SW 1271 (cell line): Measurements from ENCODE around the gene GYS1.
A peak's percentile ranks its signal among the peaks of the same experiment; 100 is the strongest.
"Not testable (repeated sequence)": the region's sequence is repeated elsewhere in the genome, so short reads cannot be mapped to it uniquely, and the experiment has no call there.

Experiments
- DNase-seq, 2 experiments: peaks; one replicate each; lab custom pipeline; 2025; lab: John Stamatoyannopoulos, UW

Gene GYS1

GRCh38 chr19:48993175-48994034 lies at the start of gene GYS1, which contains the start of gene RUVBL2:
TSS of gene GYS1 (minus strand) at chr19:48993309. CDS start at chr19:48993112, 197 bp downstream.
TSS of gene RUVBL2 (plus strand) at chr19:48993887. CDS start at chr19:48993912, 25 bp downstream.
- DNase-seq = peak; percentile 94 to 98

DNA sequence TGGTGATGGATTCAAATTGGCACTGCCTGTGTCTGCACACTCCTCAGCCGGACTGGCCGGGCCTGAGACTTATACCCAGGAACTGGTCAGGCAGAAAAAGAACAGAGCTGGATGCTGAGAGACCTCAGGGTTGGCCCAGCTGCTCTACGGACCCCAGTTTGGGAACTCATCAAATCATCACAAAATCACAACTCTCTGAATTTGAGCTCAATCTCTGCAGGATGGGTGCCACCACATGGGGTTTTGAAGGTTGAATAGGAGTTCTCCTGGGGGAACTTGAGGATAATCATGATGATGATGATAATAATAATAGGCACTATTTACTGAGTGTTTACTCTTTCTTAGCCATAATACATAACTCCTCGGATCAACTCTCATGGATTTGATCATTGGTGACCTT lies 49.6 kb upstream of the GYS1 start:
- DNase-seq = not testable (repeated sequence)

DNA sequence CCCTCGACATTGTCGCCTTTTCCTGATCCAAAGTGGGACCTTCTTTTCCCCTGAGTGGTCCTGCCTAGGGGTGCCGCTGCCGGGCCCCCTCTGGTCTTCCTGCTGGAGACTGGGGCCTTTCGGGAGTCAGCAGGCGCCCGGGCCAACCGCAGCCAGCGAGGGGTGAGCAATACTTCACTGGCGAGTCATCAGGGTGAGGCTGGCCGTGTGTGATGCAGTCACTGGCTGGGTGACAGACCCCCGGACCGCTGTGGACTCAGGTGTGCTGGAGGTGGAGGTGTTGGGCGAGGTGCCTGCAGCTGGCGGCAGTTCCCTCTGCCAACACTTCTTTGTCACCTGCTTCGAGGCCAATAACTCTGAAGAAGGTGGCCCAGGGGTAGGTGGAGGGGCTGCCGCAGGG lies 49.1 kb upstream of the GYS1 start:
- no peak for DNase-seq

DNA sequence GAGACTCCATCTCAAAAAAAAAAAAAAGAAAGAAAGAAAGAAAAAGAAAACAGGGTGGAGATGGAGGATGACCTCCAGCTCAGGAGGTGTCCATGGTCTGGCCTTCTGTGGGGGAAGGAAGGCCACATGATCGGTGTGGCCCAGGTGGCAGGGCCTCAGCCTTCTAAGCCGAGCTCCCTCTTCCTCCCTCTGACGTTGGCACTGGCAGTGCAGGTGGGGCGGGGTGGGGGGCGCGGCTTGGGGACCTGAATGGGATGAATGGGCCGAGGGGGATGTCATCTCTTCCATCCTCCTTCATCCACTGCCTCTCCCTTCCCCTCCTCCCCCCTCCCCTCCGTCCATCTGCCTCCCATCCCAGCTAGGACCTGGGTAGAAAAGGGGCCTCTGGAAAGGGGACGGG lies 46.6 kb upstream of the GYS1 start:
- DNase-seq = not testable (repeated sequence)

DNA sequence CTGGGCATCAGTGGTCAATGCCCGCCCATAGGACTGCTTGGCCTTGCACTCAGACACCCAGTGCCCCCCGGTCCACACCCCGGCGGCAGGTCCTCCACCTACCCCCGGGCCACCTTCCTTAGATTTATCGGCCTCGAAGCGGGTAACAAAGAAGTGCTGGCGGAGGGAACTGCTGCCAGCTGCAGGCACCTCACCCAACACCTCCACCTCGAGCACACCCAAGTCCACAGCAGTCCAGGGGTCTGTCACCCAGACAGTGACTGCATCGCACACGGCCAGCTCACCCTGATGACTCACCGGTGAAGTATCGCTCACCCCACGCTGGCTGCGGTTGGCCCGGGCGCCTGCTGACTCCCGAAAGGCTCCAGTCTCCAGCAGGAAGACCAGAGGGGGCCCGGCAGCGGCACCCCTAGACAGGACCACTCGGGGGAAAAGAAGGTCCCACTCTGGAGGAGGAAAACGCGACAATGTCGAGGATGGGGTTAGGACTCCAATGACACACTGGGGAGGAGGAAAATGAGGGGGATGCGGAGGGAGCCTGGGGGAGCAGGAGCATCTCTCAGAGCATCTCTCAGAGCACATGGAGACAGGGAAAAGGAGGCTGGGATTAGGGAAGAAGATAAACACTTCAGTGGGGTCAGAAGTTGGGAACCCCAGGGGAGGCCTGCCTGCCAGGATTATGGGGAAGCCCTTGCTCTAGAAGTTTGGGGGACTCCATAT lies 45.6 kb upstream of the GYS1 start:
- peak in 1 of 2 experiments; percentile 64 for DNase-seq

DNA sequence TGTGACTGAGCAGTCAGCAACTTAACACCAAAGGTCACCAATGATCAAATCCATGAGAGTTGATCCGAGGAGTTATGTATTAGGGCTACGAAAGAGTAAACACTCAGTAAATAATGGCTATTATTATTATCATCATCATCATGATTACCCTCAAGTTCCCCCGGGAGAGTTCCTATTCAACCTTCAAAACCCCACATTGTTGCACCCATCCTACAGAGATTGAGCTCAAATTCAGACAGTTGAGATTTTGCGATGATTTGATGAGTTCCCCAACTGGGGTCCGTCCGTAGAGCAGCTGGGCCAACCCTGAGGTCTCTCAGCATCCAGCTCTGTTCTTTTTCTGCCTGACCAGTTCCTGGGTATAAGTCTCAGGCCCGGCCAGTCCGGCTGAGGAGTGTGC lies 45.0 kb upstream of the GYS1 start:
- not testable (repeated sequence) for DNase-seq

DNA sequence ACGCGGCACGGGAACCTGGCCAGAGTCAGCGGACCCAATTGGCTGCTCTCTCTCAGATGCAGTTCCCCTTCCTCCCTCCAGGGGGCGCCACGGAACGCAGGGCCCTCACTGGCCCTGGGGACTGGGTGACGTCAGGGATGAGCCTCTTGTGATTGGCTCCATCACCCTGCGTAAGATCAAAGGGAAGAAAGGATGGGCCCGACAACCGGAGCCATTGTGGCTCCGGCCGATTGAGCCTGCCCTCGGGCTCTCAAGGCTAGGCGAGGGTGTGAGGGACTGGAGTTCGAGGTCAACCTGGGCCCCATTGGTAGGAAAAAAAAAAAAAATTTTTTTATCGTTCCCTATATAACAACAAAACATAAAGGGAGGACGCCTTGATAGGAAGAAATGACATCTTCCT lies 43.7 kb upstream of the GYS1 start, which contains the start of gene CGB1:
TSS of gene CGB1 (minus strand) at position 81 of the 400 bp plus-strand sequence. CDS start 184 bp downstream, outside the sequence.
- not testable (repeated sequence) for DNase-seq

DNA sequence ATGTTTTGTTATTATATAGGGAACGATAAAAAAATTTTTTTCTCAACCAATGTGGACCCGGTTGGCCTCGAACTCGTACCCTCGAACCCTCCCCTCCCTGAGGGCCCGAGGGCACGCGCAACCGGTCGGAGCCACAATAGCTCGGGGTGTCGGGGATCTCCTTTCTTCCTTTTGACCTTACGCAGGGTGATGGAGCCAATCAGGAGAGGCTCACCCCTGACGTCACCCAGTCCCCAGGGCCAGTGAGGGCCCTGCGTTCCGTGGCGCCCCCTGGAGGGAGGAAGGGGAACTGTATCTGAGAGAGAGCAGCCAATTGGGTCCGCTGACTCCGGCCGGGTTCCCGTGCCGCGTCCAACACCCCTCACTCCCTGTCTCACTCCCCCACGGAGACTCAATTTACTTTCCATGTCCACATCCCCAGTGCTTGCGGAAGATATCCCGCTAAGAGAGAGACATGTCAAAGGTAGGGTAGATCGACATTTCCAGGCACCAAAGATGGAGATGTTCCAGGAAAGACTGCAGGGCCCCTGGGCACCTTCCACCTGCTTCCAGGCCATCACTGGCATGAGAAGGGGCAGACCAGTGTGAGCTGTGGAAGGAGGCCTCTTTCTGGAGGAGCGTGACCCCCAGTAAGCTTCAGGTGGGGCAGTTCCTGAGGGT lies 38.7 kb upstream of the GYS1 start, which contains the start of gene CGB2:
TSS of gene CGB2 (plus strand) at position 249 of the 660 bp plus-strand sequence. CDS start at position 455, 206 bp downstream.
- DNase-seq = not testable (repeated sequence)

DNA sequence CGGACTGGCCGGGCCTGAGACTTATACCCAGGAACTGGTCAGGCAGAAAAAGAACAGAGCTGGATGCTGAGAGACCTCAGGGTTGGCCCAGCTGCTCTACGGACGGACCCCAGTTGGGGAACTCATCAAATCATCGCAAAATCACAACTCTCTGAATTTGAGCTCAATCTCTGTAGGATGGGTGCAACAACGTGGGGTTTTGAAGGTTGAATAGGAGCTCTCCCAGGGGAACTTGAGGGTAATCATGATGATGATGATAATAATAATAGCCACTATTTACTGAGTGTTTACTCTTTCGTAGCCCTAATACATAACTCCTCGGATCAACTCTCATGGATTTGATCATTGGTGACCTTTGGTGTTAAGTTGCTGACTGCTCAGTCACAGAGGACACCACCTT lies 37.2 kb upstream of the GYS1 start:
- not testable (repeated sequence) for DNase-seq

DNA sequence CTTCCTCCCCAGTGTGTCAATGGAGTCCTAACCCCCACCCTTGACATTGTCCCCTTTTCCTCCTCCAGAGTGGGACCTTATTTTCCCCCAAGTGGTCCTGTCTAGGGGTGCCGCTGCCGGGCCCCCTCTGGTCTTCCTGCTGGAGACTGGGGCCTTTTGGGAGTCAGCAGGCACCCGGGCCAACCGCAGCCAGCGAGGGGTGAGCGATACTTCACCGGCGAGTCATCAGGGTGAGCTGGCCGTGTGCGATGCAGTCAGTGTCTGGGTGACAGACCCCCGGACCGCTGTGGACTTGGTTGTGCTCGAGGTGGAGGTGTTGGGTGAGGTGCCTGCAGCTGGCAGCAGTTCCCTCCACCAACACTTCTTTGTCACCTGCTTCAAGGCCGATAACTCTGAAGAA lies 36.6 kb upstream of the GYS1 start:
- not testable (repeated sequence) for DNase-seq

DNA sequence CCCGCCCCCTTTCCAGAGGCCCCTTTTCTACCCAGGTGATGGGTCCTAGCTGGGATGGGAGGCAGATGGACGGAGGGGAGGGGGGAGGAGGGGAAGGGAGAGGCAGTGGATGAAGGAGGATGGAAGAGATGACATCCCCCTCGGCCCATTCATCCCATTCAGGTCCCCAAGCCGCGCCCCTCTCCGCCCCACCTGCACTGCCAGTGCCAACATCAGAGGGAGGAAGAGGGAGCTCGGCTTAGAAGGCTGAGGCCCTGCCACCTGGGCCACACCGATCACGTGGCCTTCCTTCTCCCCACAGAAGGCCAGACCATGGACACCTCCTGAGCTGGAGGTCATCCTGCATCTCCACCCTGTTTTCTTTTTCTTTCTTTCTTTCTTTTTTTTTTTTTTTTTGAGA lies 35.6 kb upstream of the GYS1 start:
- not testable (repeated sequence) for DNase-seq

DNA sequence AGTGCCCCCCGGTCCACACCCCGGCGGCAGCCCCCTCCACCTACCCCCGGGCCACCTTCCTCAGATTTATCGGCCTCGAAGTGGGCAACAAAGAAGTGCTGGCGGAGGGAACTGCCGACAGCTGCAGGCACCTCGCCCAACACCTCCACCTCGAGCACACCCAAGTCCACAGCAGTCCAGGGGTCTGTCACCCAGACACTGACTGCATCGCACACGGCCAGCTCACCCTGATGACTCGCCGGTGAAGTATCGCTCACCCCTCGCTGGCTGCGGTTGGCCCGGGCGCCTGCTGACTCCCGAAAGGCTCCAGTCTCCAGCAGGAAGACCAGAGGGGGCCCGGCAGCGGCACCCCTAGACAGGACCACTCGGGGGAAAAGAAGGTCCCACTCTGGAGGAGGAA lies 32.5 kb upstream of the GYS1 start:
- not testable (repeated sequence) for DNase-seq

DNA sequence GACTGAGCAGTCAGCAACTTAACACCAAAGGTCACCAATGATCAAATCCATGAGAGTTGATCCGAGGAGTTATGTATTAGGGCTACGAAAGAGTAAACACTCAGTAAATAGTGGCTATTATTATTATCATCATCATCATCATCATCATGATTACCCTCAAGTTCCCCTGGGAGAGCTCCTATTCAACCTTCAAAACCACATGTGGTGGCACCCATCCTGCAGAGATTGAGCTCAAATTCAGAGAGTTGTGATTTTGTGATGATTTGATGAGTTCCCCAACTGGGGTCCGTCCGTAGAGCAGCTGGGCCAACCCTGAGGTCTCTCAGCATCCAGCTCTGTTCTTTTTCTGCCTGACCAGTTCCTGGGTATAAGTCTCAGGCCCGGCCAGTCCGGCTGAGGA lies 32.0 kb upstream of the GYS1 start:
- DNase-seq = not testable (repeated sequence)

GRCh38 chr19:49024233-49024632 lies 31.1 kb upstream of the GYS1 start, which contains the start of gene CGB3:
TSS of gene CGB3 (minus strand) at chr19:49024333. CDS start at chr19:49023971, 362 bp downstream.
- not testable (repeated sequence) for DNase-seq

DNA sequence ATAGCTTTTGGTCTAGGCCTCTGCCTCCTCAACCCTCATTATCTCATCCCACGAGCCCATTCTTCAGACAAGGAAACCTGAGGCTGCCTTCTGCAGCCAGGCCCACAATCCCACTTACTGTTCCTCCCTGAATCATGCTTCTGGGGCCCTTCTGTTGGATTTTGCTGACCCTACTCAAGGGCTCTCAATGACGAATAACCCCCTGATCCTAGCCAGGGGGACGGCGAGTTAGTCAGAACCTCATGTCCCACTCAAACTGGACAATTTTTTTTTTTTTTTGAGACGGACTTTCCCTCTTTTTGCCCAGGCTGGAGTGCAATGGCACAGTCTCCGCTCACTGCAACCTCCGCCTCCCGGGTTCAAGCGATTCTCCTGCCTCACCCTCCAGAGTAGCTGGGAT lies 29.0 kb upstream of the GYS1 start:
- DNase-seq = no peak

GRCh38 chr19:49020931-49021895 lies 28.1 kb upstream of the GYS1 start:
- no peak for DNase-seq

DNA sequence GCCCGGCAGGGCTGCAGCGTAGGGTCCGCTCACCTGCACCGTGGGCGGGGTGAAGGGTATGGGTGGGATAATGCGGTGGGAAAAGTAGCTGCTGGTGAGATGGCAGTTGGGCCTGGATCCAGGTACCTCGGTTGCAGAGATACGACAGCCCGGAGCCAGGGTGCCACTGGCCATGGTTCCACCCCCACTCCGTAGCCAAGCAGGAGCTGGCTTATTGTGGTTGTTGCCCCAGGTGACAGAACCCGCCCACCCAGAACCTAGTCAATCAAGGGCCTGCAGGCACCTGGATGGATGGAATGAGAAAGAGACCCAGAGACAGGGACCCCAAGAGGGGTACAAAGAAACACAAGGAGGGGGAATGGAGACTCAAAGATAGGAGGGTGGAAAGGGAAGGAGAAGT lies 27.2 kb upstream of the GYS1 start:
- no peak for DNase-seq

DNA sequence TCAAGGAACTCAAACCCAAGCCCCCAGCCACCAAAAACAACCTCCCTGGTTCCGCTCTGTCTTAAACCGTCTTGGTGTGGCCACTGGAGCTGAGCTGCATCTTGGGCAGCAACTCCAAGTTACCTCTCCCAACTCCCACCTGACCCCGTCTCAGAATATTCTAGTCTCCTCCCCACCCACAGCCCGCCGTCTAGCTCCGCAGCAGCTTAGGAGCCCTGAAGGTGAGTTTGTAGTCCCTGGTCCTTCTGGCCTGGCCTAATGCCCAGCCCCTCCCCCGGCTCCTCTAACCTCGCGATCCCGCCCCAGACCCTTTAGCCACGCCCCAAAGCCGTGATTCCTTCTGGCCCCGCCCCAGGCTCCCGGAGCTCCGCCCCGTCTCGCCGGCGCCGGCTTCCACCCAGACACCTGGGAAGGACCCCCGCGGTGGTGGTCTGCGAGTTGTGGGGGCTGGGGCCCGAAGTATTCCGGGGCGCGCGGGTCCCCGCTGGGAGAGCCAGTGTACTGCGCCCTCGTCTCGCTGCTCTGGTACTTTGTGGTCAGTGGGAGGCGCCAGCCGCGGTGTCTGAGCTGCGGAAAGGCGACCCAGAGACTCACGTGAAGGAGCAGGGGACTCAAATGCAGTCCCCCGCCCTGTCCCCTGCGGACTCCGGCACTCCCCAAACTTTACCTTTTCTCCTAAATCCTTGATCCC lies 26.3 kb upstream of the GYS1 start:
- peak; percentile 38 to 57 for DNase-seq

GRCh38 chr19:49018388-49019241 lies 25.5 kb upstream of the GYS1 start:
- DNase-seq = peak in 1 of 2 experiments; percentile 11
